GM12878 (cell line): Measurements from ENCODE around the gene TIMM22.

ENCODE experiments used
- EGR1 ChIP-seq, 2 experiments: IDR thresholded peaks; 1 replicate in 1 of 2; 2 replicates in 1 of 2; pipeline ENCODE4 v1.6.1; 2011 to 2012; ENCODE audit warnings: low read depth in 2 of 2, low read length in 2 of 2, borderline replicate concordance in 1 of 2, mild to moderate bottlenecking in 1 of 2, moderate library complexity in 1 of 2
- MEF2B ChIP-seq: fragments of 450-650 bp; IDR thresholded peaks from 2 replicates; pipeline ENCODE4 v1.6.1; 2018; ENCODE audit warnings: mild to moderate bottlenecking, moderate library complexity; ENCODE audit not compliant: partially characterized antibody, poor library complexity, severe bottlenecking
- MYC ChIP-seq: IDR thresholded peaks from 2 replicates; pipeline ENCODE4 v1.6.1; 2011; ENCODE audit warnings: mild to moderate bottlenecking, low read length, moderate library complexity, inconsistent platforms; ENCODE audit not compliant: insufficient read depth, insufficient replicate concordance, insufficient read length, severe bottlenecking
- SUZ12 ChIP-seq: fragments of 200-600 bp; sonication (generic); IDR thresholded peaks from one replicate; pipeline ENCODE4 v1.6.1; 2018; ENCODE audit warnings: antibody characterized with exemption, mild to moderate bottlenecking; ENCODE audit not compliant: unreplicated experiment
- TAF1 ChIP-seq: IDR thresholded peaks from 2 replicates; pipeline ENCODE4 v1.6.1; 2011; ENCODE audit warnings: mild to moderate bottlenecking, low read depth, low read length, borderline replicate concordance
- TF ChIP-seq, protein P1 (sequence below), 3 experiments: IDR thresholded peaks in 2 of 3; conservative IDR thresholded peaks in 1 of 3; 2 replicates each; pipeline ENCODE4 v1.5.1; 2011; ENCODE audit warnings: low read depth in 3 of 3, low read length in 3 of 3, mild to moderate bottlenecking in 3 of 3, control low read depth in 2 of 3, moderate library complexity in 2 of 3, inconsistent platforms in 1 of 3, mixed read lengths in 1 of 3; ENCODE audit not compliant: control insufficient read depth in 2 of 3, insufficient read depth in 1 of 3; ENCODE audit errors: extremely low read depth in 1 of 3

DNA sequence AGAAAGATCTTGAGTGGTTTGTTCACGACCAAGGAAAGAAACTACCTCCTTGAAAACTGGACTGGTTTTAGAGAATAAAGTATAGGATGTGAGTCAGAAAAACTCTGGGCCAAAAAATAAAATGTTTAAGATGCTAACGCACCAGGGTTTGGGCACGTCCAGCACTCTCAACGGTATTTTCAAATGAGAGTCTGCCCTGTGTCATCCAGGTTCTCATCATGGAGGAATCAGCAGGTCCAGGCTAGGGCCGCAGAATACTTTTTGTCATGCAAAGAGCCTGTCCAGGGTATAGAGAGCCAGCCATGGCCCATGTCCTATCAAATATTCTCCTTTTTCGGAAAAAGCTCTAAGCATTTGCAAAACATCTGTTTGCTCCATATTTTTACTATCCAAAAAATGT, 19.8 kb upstream of the TIMM22 start:
- no peak for TF ChIP-seq EGR1 (IDR thresholded peaks at IDR 0.05; ENCODE audit: borderline replicate concordance in 1 of 2, low read depth in 2 of 2, low read length in 2 of 2)
- no peak for TF ChIP-seq MEF2B
- TF ChIP-seq, protein P1, sequence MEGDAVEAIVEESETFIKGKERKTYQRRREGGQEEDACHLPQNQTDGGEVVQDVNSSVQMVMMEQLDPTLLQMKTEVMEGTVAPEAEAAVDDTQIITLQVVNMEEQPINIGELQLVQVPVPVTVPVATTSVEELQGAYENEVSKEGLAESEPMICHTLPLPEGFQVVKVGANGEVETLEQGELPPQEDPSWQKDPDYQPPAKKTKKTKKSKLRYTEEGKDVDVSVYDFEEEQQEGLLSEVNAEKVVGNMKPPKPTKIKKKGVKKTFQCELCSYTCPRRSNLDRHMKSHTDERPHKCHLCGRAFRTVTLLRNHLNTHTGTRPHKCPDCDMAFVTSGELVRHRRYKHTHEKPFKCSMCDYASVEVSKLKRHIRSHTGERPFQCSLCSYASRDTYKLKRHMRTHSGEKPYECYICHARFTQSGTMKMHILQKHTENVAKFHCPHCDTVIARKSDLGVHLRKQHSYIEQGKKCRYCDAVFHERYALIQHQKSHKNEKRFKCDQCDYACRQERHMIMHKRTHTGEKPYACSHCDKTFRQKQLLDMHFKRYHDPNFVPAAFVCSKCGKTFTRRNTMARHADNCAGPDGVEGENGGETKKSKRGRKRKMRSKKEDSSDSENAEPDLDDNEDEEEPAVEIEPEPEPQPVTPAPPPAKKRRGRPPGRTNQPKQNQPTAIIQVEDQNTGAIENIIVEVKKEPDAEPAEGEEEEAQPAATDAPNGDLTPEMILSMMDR (IDR thresholded peaks at IDR 0.05 in 2 of 3, conservative IDR thresholded peaks at IDR 0.05 in 1 of 3; ENCODE audit: control insufficient read depth in 2 of 3, extremely low read depth in 1 of 3, insufficient read depth in 1 of 3, low read depth in 3 of 3, low read length in 3 of 3), result no peak
- TF ChIP-seq TAF1, result no peak
- TF ChIP-seq SUZ12, result no peak
- no peak for TF ChIP-seq MYC
